Activated CD8-positive, alpha-beta memory T cell treated with anti-CD3 and anti-CD28 coated beads, Interleukin-2, amount 50 U/mL, for 48 hours (primary cell): ENCODE data around the gene SWSAP1.

ENCODE experiments used
- DNase-seq: peaks from one replicate; pipeline ENCODE4 v3.0.0-alpha.2; 2020

Gene SWSAP1

GRCh38 chr19:11416346-11417052 is 42.0 kb downstream of the SWSAP1 start:
- DNase-seq = no peak

- DNase-seq = no peak
Observed at GRCh38 chr19:11418094-11418548, 43.7 kb downstream of the SWSAP1 start.

GRCh38 chr19:11418549-11419506 is 44.4 kb downstream of the SWSAP1 start, which contains the start of gene RGL3:
TSS of gene RGL3 (minus strand) at chr19:11419314. CDS start at chr19:11419278, 36 bp downstream.
- no peak for DNase-seq

- no peak for DNase-seq
Observed at GRCh38 chr19:11420429-11421370, 46.2 kb downstream of the SWSAP1 start.

- peak; percentile 83 for DNase-seq
Observed at GRCh38 chr19:11421371-11422098, 47.1 kb downstream of the SWSAP1 start.

GRCh38 chr19:11422163-11423065 is 47.9 kb downstream of the SWSAP1 start:
- peak; percentile 86 for DNase-seq

- DNase-seq = no peak
Observed at GRCh38 chr19:11423164-11423790, 48.8 kb downstream of the SWSAP1 start.

- DNase-seq = no peak
Observed at GRCh38 chr19:11423791-11424181, 49.3 kb downstream of the SWSAP1 start.
